Thoracic aorta (tissue), 2 donors: ENCODE results near the gene TOX2. TPM values are rescaled to one million over a fixed set of nuclear protein-coding genes. Genes with fewer than 3 reads are reported as not detected.

ENCODE experiments used
- ATAC-seq: fragments of 150-250 bp; one replicate; pipeline ENCODE4 v1.8.0; 2017; ENCODE audit warnings: low read depth; ENCODE audit not compliant: insufficient number of reproducible peaks, low FRiP score
- DNase-seq: peaks from one replicate; pipeline ENCODE4 v3.0.0-alpha.2; 2020; ENCODE audit warnings: low spot score
- H3K27ac ChIP-seq, 2 donors: fragments of 200-600 bp; sonication (generic); 1 replicate in 1 of 2; 2 replicates in 1 of 2; pipeline ENCODE4 v1.5.1; 2016; ENCODE audit warnings: mild to moderate bottlenecking in 2 of 2, moderate library complexity in 2 of 2
- H3K27me3 ChIP-seq: fragments of 200-600 bp; sonication (generic); replicated peaks from 2 replicates; pipeline ENCODE4 v1.6.0; 2016; ENCODE audit warnings: mild to moderate bottlenecking; ENCODE audit not compliant: insufficient read depth
- H3K36me3 ChIP-seq: fragments of 200-600 bp; sonication (generic); one replicate; pipeline ENCODE4 v1.5.1; 2016
- H3K4me1 ChIP-seq, 2 donors: fragments of 200-600 bp; sonication (generic); 1 replicate in 1 of 2; 2 replicates in 1 of 2; pipeline versions ENCODE4 v1.5.1 to v1.6.0; 2016; ENCODE audit warnings: low read depth in 2 of 2, mild to moderate bottlenecking in 1 of 2; ENCODE audit not compliant: control insufficient read depth in 1 of 2
- H3K4me3 ChIP-seq: fragments of 200-600 bp; sonication (generic); 2 replicates; pipeline ENCODE4 v1.5.1; 2016; ENCODE audit warnings: mild to moderate bottlenecking
- H3K9me3 ChIP-seq: fragments of 200-600 bp; sonication (generic); 2 replicates; pipeline ENCODE4 v1.5.1; 2016
- total RNA-seq, 2 donors: library from RNA; depleted of rRNA; stranded (reverse); fragments of >200 nt; gene quantifications; one replicate each; pipeline versions ENCODE4 v1.1.0 to v1.2.3, GENCODE V29; 2016
- TF ChIP-seq, protein P1 (sequence below): fragments of 200-600 bp; sonication (generic); IDR thresholded peaks from one replicate; pipeline ENCODE4 v1.5.1; 2019; ENCODE audit warnings: antibody characterized with exemption

Gene TOX2
- total RNA-seq, 2 donors from 2014 or later = 4.2 to 14.6 TPM

DNA sequence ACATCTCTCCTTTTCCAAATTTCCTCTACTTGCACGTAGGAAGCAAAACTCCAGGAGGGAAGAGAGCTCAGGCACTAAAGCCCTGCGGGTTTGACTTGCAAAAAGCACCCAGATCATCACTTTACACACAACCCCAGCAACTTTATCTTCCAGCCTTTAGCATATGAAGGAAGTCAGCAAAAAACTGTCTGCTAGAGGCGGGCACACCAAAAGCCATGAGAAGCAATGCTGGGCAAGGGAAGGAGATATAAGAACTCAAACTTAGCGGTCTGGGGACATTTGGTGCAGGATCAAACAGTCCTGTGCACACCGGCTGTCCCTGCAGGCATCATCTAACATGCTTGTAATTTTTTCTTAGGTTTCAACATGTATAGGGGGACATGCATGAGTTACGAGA lies 159.0 kb downstream of the TOX2 start:
- Histone ChIP-seq H3K4me1 (peaks cover 14 to 15% of the 10 kb centered on the region in 2 donors), H3K27me3 (no peaks in the 10 kb centered on the region), H3K36me3 (no peaks in the 10 kb centered on the region), H3K27ac (no peak overlapping the region), H3K4me3 (no peak overlapping the region), H3K9me3 (no peaks in the 10 kb centered on the region)
- ATAC-seq (no peak), DNase-seq (no peak)
- TF ChIP-seq, protein P1, sequence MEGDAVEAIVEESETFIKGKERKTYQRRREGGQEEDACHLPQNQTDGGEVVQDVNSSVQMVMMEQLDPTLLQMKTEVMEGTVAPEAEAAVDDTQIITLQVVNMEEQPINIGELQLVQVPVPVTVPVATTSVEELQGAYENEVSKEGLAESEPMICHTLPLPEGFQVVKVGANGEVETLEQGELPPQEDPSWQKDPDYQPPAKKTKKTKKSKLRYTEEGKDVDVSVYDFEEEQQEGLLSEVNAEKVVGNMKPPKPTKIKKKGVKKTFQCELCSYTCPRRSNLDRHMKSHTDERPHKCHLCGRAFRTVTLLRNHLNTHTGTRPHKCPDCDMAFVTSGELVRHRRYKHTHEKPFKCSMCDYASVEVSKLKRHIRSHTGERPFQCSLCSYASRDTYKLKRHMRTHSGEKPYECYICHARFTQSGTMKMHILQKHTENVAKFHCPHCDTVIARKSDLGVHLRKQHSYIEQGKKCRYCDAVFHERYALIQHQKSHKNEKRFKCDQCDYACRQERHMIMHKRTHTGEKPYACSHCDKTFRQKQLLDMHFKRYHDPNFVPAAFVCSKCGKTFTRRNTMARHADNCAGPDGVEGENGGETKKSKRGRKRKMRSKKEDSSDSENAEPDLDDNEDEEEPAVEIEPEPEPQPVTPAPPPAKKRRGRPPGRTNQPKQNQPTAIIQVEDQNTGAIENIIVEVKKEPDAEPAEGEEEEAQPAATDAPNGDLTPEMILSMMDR = no peak

DNA sequence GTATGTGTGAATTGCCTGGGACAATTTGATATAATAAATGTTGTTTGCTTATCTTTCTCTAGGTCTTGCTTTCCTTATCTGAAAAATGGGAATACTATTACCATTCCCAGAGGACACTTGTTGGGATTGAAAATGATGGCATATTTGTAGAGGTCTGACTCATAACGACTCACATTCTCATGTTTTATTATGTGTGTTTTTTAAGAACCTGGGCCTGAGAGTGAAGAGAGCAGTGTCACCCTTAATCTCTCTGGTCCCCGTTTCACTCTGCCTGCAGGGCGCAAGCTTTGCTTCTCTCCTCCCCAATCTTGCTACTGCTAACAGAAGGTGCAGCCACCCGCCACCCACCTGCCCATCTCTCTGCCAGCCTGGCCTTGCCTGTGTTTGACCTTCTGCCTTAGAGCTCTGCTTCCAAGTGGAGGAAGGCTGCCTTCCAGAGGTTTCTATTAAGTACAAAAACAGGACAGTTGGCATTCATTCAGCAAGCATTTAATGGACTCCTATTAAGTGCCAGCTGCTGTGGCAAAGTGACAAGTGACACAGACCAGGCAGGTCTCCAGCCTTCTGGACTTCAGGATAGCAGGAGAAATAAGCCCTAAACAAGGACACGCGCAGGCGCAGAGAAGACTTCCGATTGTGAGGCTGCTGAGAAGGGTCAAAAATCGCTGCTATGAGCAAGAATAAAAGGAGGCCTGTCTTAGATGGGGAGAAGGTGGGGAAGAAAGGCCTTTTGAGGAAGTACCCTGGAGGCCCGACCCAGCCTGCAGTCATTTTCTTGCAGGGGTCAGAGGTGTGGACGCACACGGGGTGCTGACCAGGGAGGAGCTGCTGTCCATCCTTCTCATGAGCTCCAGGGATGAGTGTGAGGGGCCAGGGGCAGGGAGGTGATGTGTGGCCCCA lies 159.8 kb downstream of the TOX2 start:
- no peak for ATAC-seq
- peak overlapping the region; percentile 27 to 63 for H3K27ac ChIP-seq
- TF ChIP-seq, protein P1 = no peak

GRCh38 chr20:44075191-44075949 lies 160.7 kb downstream of the TOX2 start:
- H3K27ac ChIP-seq = peak overlapping the region; percentile 27 to 63
- H3K9me3 ChIP-seq = no peaks in the 10 kb centered on the region
- no peak overlapping the region for H3K4me3 ChIP-seq
- H3K36me3 ChIP-seq = no peaks in the 10 kb centered on the region
- TF ChIP-seq, protein P1 = no peak
- DNase-seq = no peak
- H3K27me3 ChIP-seq = no peaks in the 10 kb centered on the region
- H3K4me1 ChIP-seq = peaks cover 14 to 15% of the 10 kb centered on the region in 2 donors
- no peak for ATAC-seq

More for the DNA sequence above, 159.8 kb downstream of the TOX2 start:
- H3K4me1 ChIP-seq = peaks cover 14 to 15% of the 10 kb centered on the region in 2 donors
- H3K9me3 ChIP-seq = no peaks in the 10 kb centered on the region
- no peak overlapping the region for H3K4me3 ChIP-seq
- no peak for DNase-seq
- no peaks in the 10 kb centered on the region for H3K36me3 ChIP-seq
- H3K27me3 ChIP-seq = no peaks in the 10 kb centered on the region

GRCh38 chr20:44075950-44076232 lies 161.2 kb downstream of the TOX2 start:
- H3K9me3 ChIP-seq = no peaks in the 10 kb centered on the region
- H3K4me3 ChIP-seq = no peak overlapping the region
- TF ChIP-seq, protein P1 = no peak
- ATAC-seq (no peak), DNase-seq (no peak)
- H3K27ac ChIP-seq = no peak overlapping the region
- no peaks in the 10 kb centered on the region for H3K36me3 ChIP-seq
- H3K27me3 ChIP-seq = no peaks in the 10 kb centered on the region
- H3K4me1 ChIP-seq = peaks cover 14 to 15% of the 10 kb centered on the region in 2 donors

DNA sequence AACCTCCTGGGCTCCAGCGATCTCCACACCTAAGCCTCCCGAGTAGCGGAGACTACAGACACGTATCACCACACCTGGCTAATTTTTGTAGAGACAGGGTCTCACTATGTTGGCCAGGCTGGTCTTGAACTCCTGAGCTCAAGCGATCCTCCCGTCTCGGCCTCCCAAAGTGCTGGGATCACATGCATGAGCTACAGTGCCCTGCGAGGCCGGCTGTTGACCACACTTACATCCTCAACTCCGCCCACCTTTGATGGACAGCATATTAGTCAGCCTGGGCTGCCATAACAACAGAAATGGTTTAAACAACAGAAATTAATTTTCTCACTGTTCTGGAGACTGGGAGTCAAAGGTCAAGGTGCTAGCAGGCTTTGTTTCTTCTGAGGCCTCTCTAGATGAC lies 164.6 kb downstream of the TOX2 start:
- no peak for ATAC-seq

More for the DNA sequence above, 164.6 kb downstream of the TOX2 start:
- Histone ChIP-seq H3K27ac (no peak overlapping the region), H3K4me3 (no peak overlapping the region), H3K27me3 (no peaks in the 10 kb centered on the region), H3K36me3 (no peaks in the 10 kb centered on the region), H3K9me3 (no peaks in the 10 kb centered on the region), H3K4me1 (peaks cover 8% of the 10 kb centered on the region in 2 donors)
- TF ChIP-seq, protein P1 = no peak
- DNase-seq = no peak
